ENCODE measurements around the gene ZDHHC11.
"Not testable (repeated sequence)": the region's sequence is repeated elsewhere in the genome, so short reads cannot be mapped to it uniquely, and the experiment has no call there.

The ZDHHC11 gene

GRCh38 chr5:858726-859125, 7.9 kb upstream of the ZDHHC11 start:
- Mint-ChIP-seq H3K9me3 (no peaks in the 10 kb centered on the region), H3K27me3 (no peaks in the 10 kb centered on the region), H3K36me3 (ENCODE audit: low read depth) (peaks cover 35% of the 10 kb centered on the region), H3K4me3 (no peak overlapping the region), H3K27ac (no peak overlapping the region), H3K4me1 (ENCODE audit: low read depth) (no peaks in the 10 kb centered on the region)
- intact Hi-C loops (cut with micrococcal nuclease), result no loop called here

- H3K9me3 Mint-ChIP-seq, result no peaks in the 10 kb centered on the region
- no peak overlapping the region for H3K4me3 Mint-ChIP-seq
- peaks cover 16% of the 10 kb centered on the region for H3K36me3 Mint-ChIP-seq (ENCODE audit: low read depth)
- peaks cover 3% of the 10 kb centered on the region for H3K27me3 Mint-ChIP-seq
- H3K27ac Mint-ChIP-seq, result no peak overlapping the region
- intact Hi-C loops (cut with micrococcal nuclease), result no loop called here
- no peaks in the 10 kb centered on the region for H3K4me1 Mint-ChIP-seq (ENCODE audit: low read depth)
Observed at GRCh38 chr5:856531-857425, 6.0 kb upstream of the ZDHHC11 start.

GRCh38 chr5:855771-856530, 5.2 kb upstream of the ZDHHC11 start:
- intact Hi-C loops (cut with micrococcal nuclease), result no loop called here
- Mint-ChIP-seq H3K27me3 (peaks cover 3% of the 10 kb centered on the region), H3K27ac (no peak overlapping the region), H3K4me3 (no peak overlapping the region), H3K9me3 (no peaks in the 10 kb centered on the region), H3K4me1 (ENCODE audit: low read depth) (no peaks in the 10 kb centered on the region), H3K36me3 (ENCODE audit: low read depth) (peaks cover 12% of the 10 kb centered on the region)

GRCh38 chr5:854966-855743, 4.4 kb upstream of the ZDHHC11 start:
- Mint-ChIP-seq H3K27ac (no peak overlapping the region), H3K27me3 (peaks cover 3% of the 10 kb centered on the region), H3K4me3 (no peak overlapping the region), H3K9me3 (no peaks in the 10 kb centered on the region), H3K36me3 (ENCODE audit: low read depth) (peaks cover 7% of the 10 kb centered on the region), H3K4me1 (ENCODE audit: low read depth) (no peaks in the 10 kb centered on the region)
- intact Hi-C loops (cut with micrococcal nuclease), result no loop called here

GRCh38 chr5:854217-854616, 3.4 kb upstream of the ZDHHC11 start:
- no peaks in the 10 kb centered on the region for H3K9me3 Mint-ChIP-seq
- H3K27ac Mint-ChIP-seq, result no peak overlapping the region
- no peak overlapping the region for H3K4me3 Mint-ChIP-seq
- H3K27me3 Mint-ChIP-seq, result peaks cover 3% of the 10 kb centered on the region
- peaks cover 7% of the 10 kb centered on the region for H3K36me3 Mint-ChIP-seq (ENCODE audit: low read depth)
- H3K4me1 Mint-ChIP-seq (ENCODE audit: low read depth), result no peaks in the 10 kb centered on the region
- intact Hi-C loops (cut with micrococcal nuclease), result no loop called here

GRCh38 chr5:853416-854090, 2.8 kb upstream of the ZDHHC11 start:
- intact Hi-C loops (cut with micrococcal nuclease); H3K4me3 Mint-ChIP-seq; H3K27me3 Mint-ChIP-seq; H3K9me3 Mint-ChIP-seq; H3K36me3 Mint-ChIP-seq (ENCODE audit: low read depth); H3K27ac Mint-ChIP-seq; H3K4me1 Mint-ChIP-seq (ENCODE audit: low read depth): not testable (repeated sequence)

- Mint-ChIP-seq H3K9me3 (no peaks in the 10 kb centered on the region), H3K27me3 (peaks cover 3% of the 10 kb centered on the region), H3K4me3 (no peak overlapping the region), H3K4me1 (ENCODE audit: low read depth) (no peaks in the 10 kb centered on the region), H3K36me3 (ENCODE audit: low read depth) (no peaks in the 10 kb centered on the region), H3K27ac (no peak overlapping the region)
- intact Hi-C loops (cut with micrococcal nuclease), result no loop called here
Observed at GRCh38 chr5:852431-853401, 1.9 kb upstream of the ZDHHC11 start.

GRCh38 chr5:852018-852417, 1.2 kb upstream of the ZDHHC11 start:
- Mint-ChIP-seq H3K4me1 (ENCODE audit: low read depth) (no peaks in the 10 kb centered on the region), H3K27me3 (peaks cover 3% of the 10 kb centered on the region), H3K27ac (no peak overlapping the region), H3K4me3 (no peak overlapping the region), H3K9me3 (no peaks in the 10 kb centered on the region), H3K36me3 (ENCODE audit: low read depth) (no peaks in the 10 kb centered on the region)
- intact Hi-C loops (cut with micrococcal nuclease), result no loop called here

GRCh38 chr5:851553-851952, 767 bp upstream of the ZDHHC11 start:
- Mint-ChIP-seq H3K4me3 (no peak overlapping the region), H3K27me3 (peaks cover 3% of the 10 kb centered on the region), H3K27ac (no peak overlapping the region), H3K9me3 (no peaks in the 10 kb centered on the region), H3K4me1 (ENCODE audit: low read depth) (no peaks in the 10 kb centered on the region), H3K36me3 (ENCODE audit: low read depth) (no peaks in the 10 kb centered on the region)
- intact Hi-C loops (cut with micrococcal nuclease), result no loop called here

- peaks cover 3% of the 10 kb centered on the region for H3K27me3 Mint-ChIP-seq
- intact Hi-C loops (cut with micrococcal nuclease), result no loop called here
- H3K4me3 Mint-ChIP-seq, result no peak overlapping the region
- no peaks in the 10 kb centered on the region for H3K4me1 Mint-ChIP-seq (ENCODE audit: low read depth)
- H3K9me3 Mint-ChIP-seq, result no peaks in the 10 kb centered on the region
- H3K36me3 Mint-ChIP-seq (ENCODE audit: low read depth), result no peaks in the 10 kb centered on the region
- no peak overlapping the region for H3K27ac Mint-ChIP-seq
Observed at GRCh38 chr5:851076-851475, 290 bp upstream of the ZDHHC11 start.

GRCh38 chr5:849651-850301, 1.0 kb downstream of the ZDHHC11 start:
- intact Hi-C loops (cut with micrococcal nuclease), result loop anchor here (10.0 kb wide), 1 partner anchor 85 kb away; no protein-coding TSS in a partner anchor
- Mint-ChIP-seq H3K4me3 (no peak overlapping the region), H3K36me3 (ENCODE audit: low read depth) (no peaks in the 10 kb centered on the region), H3K9me3 (no peaks in the 10 kb centered on the region), H3K27ac (no peak overlapping the region), H3K27me3 (peaks cover 3% of the 10 kb centered on the region), H3K4me1 (ENCODE audit: low read depth) (no peaks in the 10 kb centered on the region)

GRCh38 chr5:848671-849111, 2.1 kb downstream of the ZDHHC11 start:
- Mint-ChIP-seq H3K36me3 (ENCODE audit: low read depth) (no peaks in the 10 kb centered on the region), H3K4me3 (no peak overlapping the region), H3K27ac (no peak overlapping the region), H3K4me1 (ENCODE audit: low read depth) (no peaks in the 10 kb centered on the region), H3K9me3 (no peaks in the 10 kb centered on the region), H3K27me3 (peaks cover 3% of the 10 kb centered on the region)
- intact Hi-C loops (cut with micrococcal nuclease), result loop anchor here (10.0 kb wide), 1 partner anchor 84 kb away; no protein-coding TSS in a partner anchor
